Measurements from ENCODE around the gene CKMT1B. TPM values are rescaled to one million over a fixed set of nuclear protein-coding genes. Genes with fewer than 3 reads are reported as not detected.

Gene CKMT1B
- not detected for total RNA-seq

DNA sequence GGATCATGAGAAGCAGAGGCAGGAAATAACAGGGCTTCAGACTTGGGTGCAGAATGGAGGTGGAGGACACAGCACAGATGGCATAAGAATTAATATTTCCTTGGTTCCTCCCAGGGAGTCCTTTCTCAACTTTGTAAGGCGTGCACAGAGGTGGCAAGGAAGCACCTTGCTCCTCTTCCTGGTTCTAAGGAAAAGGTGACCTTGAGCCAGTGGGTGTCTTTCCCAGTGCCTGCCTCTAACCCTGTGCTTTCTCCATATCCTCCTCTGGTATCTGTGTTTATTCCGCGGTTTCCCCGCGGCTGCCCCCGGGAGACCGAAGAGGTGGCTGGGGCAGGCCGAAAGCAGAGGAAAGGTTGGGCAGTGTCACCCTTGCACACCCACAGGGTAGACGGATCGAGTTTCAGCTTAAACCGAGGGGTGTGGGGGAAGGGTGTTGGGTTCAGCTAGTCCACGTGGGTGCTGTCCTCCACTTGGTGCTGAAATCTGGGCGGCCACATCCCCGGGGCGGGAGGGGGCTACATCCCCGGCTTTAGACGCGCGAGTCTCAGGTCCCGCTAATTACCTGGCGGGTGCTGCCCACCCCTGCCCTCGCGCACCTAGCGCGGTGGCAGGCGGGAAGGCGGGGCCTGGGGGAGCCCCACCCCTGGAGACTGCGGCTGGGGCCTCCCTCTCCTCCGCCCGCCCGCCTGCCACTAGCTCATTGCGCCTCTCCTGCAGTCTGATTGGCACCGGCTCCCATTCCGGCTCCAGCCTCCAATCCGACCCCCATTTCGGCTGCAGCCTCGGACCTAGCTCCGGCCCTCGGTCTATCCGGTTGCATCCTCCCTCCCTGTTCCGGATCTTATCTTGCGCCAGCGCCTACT, at the start of gene CKMT1B:
TSS of gene CKMT1B (plus strand) at position 700 of the 863 bp plus-strand sequence. CDS start 192 bp downstream, outside the sequence.

DNA sequence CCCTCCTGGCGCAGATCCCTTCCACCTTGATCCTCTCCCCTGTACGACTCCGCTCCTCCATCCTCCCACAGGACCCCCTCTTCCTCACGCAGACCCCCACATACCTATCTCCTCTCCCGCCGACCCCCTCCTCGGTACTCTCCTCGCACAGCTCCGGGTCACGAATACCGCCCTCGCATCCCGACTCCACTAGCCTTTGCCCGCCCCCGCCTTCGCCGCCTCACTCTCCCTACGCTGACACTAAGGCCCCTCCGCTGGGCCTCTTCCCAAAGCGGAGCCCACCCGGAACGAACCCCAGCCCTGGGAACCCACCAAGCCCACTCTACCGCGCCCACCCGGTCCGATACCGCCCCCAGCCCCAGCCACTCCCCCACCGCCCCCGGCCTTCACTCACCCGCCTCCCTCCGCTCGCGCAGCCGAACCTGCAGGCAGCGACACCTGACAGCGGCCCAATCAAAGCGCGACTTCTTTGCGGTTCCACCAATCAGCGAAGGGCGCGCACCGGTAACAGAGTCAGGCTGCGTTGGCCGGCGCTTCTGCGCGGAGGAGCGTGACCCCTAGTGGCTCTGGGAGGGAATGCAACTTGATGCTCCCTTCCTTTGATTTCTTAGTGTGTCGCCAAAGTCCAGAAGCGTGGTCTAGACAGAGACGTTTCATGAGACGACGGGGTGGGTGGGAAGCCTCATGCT, 3.9 kb upstream of the CKMT1B start, which contains the start of gene PPIP5K1:
TSS of gene PPIP5K1 (minus strand) at position 431 of the 689 bp plus-strand sequence. CDS start 5,704 bp downstream, outside the sequence.

DNA sequence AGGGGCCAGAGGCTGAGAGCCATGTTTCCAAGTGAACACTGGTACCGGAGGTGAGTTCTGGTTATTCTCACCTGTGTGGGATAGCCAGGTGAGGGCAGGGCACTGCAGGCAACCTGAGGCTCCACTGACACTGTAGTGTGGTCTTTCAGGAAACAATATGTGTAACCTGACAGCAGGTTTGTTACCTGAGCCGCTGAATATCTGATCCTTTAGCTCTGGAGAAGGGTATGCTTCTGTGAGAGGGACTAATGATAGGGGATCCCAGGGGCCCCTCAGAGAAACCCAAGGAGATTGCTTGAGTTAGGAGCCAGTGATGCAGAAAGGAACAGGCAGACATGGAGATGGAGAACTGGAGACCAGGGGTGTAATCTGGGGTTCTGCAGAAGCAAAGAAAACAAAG, 24.9 kb downstream of the CKMT1B start, which contains the start of gene STRC:
TSS of gene STRC (minus strand) at position 101 of the 400 bp plus-strand sequence. CDS start at position 23, 78 bp downstream.

Small RNA genes lying within 50 kb of the gene (small RNA-seq; reads per million reads assigned to genes)
- gene PDIA3P2 (0 reads per million in 2 donors), gene RNU6-554P (0 reads per million in 2 donors), gene RNU6-610P (0 reads per million in 2 donors)

Other genes with a start within 250 kb of the CKMT1B start
- 10 to 100 TPM; 32.6 to 37.9 TPM for gene ZSCAN29, start 223.0 kb upstream of the CKMT1B start, total RNA-seq
- gene TUBGCP4, start 222.9 kb upstream of the CKMT1B start, total RNA-seq = 10 to 100 TPM; 12.4 to 20.0 TPM
- 10 to 100 TPM; 43.0 to 43.6 TPM for gene TP53BP1, start 100.9 kb upstream of the CKMT1B start, total RNA-seq
- 1 to 10 TPM; 2.3 to 4.8 TPM for gene MAP1A, start 76.4 kb upstream of the CKMT1B start, total RNA-seq
- gene PPIP5K1, start 3.8 kb upstream of the CKMT1B start, total RNA-seq = 10 to 100 TPM; 13.0 to 18.2 TPM
- gene STRC, start 24.8 kb downstream of the CKMT1B start, total RNA-seq = under 1 TPM in 1 of 2 donors, not detected in 1; 0.69 TPM
- 1 to 10 TPM in 1 of 2 donors, under 1 TPM in 1; 0.67 to 1.4 TPM for gene CATSPER2, start 54.8 kb downstream of the CKMT1B start, total RNA-seq
- not detected for gene CKMT1A, start 99.8 kb downstream of the CKMT1B start, total RNA-seq
- gene PDIA3, start 152.4 kb downstream of the CKMT1B start, total RNA-seq = 100 to 1,000 TPM in 1 of 2 donors, 10 to 100 TPM in 1; 81.6 to 126 TPM
- 1 to 10 TPM; 1.7 to 2.0 TPM for gene ELL3, start 182.9 kb downstream of the CKMT1B start, total RNA-seq
- gene SERF2, start 198.3 kb downstream of the CKMT1B start, total RNA-seq = 100 to 1,000 TPM; 235 to 259 TPM
- under 1 TPM in 1 of 2 donors, not detected in 1; under 0.01 TPM for gene SERINC4, start 206.2 kb downstream of the CKMT1B start, total RNA-seq
- 1 to 10 TPM; 3.4 to 6.0 TPM for gene HYPK, start 206.6 kb downstream of the CKMT1B start, total RNA-seq
- 10 to 100 TPM; 16.5 to 26.6 TPM for gene MFAP1, start 230.7 kb downstream of the CKMT1B start, total RNA-seq
- gene WDR76, start 233.0 kb downstream of the CKMT1B start, total RNA-seq = 10 to 100 TPM in 1 of 2 donors, 1 to 10 TPM in 1; 7.9 to 20.6 TPM

All from melanocyte of skin (primary cell).